CD4-positive, alpha-beta T cell treated with Interleukin-6 for 4 hours (primary cell): Measurements from ENCODE around the gene VSIR.

ENCODE experiments used
- DNase-seq: peaks from one replicate; pipeline ENCODE4 v3.0.0-alpha.2; 2020; ENCODE audit warnings: mixed read lengths

The VSIR gene

DNA sequence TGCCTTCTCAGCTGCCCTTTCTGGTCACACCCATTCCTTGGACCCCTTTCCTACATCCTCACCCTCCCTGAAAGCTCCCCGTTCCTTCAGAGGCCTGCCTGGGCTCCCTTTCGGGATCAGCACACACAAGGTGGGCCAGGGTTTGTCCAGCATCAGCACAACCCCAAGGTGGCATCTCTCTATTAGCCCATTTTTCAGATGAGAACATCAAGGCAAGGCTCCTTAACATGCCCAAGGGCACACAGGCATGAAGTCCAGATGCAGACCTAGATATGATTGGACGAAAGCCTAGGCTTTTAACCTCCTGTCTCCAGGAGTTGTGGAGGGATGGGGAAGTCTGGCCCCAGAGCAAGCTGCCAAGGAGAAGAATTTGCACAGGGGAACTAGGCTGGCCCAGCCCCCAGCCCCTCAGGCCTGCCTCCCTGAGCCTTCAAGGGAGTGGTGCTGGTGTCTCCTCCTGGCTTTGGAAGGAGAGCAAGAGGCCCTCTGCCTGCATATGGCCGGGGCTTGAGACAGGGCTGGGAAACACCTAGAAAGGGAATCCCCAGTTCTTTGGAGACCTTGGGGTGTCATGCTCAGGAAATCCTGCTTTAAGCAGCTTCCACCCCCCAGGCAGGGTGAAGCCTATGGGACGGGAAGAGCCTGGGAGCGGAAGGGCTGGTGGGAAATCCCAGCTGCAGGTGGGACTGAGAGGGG, 9.0 kb upstream of the VSIR start:
- DNase-seq, result no peak

DNA sequence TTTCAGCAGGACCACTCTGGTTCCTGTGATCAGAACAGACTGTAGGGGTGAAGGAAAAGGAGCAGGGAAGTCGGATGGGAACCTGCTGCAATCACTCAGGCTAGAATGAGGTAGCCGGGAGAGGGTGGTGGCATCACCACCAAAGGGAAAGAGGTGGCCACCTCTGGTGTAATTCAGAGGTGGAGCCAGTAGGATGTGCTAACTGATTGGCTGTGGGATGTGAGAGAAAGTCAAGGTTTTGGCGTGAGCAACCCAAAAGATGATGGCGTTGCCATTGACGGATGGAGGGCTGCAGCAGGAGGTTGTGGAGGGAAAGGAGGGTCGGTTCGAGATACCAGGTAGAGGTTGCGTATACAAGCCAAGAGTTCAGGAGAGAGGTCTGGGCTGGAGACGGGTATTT, 7.4 kb upstream of the VSIR start:
- DNase-seq, result no peak

DNA sequence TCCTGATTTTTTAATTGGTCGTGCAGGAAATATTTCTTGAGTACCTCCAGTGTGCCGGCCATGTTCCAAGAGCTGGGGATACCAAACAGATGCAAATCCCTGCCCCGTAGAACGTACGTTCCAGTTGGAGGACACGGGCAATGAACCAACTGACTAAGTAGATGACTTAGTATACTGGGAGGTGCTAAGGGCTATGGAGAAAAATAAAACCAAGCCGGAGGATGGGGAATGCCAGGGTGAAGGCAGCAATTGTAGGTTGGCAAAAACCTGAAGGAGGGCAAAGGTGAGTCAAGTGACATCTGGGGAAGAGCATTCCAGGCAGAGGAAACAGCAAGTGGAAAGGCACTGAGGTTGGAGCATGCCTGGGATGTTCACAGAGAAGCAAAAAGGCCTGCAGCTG, 6.8 kb upstream of the VSIR start:
- DNase-seq, result no peak

DNA sequence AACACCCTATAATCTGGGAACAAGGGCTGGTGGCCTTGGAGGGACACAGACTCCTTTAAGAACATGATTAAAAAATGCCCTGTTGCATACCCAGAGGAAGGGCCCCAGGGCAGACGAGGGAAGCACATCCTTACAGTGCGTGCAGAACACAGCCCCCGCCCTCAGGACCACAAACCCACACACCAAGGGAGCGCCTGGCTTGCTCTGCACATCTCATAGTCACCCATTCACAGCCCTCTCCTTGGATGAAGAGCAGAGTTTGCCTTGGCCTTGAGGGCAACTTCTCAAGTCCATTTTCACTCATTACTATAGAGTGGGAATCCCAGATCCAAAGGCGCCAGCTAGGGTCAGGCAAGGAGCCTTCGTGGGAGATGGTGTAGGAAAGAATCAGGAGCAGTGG, 6.3 kb upstream of the VSIR start:
- DNase-seq, result no peak

DNA sequence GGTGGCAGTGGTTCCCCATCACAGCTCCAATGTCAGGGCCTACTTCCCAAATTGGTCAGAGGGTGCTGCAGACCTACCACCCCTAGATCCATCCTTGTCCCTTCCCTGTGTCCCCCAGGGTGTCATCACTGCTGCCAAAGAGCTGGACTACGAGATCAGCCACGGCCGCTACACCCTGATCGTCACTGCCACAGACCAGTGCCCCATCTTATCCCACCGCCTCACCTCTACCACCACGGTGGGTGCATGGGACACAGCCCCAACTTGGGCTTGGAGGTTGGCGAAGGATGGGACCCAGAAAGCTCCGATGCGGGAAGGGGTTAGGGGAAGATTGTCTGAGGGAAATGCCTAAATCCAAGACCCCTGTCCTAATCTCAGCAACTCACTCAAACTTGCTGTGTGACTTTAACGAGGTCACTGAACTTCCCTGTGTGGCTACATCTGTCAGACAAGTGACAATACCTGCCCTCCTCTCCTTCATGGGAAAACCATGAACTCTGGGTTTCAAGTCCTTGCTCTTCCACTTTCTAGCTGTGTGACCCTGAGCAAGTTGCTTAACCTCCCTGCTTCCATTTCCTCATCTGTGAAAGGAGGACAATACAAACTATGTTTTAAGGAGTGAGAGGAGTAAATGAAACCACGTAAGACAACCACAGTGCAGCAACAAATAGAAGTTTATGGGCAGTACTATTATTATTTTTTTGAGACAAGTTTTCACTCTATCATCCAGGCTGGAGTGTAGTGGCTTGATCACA, 4.9 kb upstream of the VSIR start:
- DNase-seq, result no peak

DNA sequence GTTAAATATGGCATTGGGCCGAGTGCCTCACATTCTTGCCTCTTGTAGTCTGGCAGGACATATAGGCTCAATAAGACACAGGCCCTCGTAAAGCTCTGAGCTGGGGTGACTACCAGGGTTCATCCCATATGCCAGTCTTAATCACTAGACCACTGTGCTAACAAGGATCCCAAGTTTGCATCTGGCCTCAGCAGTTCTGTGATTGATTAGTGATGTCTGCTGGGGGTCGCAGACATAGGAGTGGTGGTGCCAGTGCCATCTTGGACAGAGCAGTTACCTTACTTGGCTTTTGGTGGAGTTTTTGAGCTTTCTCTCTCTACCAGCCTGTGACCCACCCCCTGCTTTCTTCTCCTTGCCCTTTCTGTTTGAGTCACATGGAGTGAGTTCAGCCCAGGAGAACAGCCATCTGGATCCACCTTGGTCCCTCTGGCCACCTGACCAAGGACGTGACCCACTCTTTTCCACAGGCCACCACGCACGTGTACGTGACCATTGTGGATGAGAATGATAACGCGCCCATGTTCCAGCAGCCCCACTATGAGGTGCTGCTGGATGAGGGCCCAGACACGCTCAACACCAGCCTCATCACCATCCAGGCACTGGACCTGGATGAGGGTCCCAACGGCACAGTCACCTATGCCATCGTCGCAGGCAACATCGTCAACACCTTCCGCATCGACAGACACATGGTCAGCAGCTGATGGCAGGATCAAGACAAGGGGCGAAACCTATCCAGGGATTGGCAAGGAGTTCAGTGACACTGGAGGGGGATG, 4.1 kb upstream of the VSIR start:
- no peak for DNase-seq

DNA sequence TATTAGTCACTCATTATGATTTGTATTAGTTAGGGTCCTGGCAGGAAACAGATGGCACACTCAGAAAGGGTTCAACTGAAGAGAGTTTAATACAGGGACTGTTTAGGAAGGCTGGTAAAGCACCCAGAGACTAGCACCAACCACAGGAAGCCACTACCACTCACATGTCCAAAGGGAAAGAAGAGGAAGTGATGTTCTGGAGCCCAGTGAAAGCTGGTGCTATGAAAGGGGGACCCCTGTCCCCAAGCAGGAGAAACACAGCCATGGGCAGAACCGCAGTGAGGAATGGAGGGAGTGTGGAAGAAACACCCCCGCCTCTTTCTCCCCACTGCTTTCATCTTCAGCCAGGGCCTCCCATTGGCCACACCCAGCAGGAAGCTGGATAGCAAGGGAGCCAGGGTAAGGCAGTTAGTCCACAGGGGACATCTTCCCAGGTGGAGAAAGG, 3.2 kb upstream of the VSIR start:
- DNase-seq, result no peak

DNA sequence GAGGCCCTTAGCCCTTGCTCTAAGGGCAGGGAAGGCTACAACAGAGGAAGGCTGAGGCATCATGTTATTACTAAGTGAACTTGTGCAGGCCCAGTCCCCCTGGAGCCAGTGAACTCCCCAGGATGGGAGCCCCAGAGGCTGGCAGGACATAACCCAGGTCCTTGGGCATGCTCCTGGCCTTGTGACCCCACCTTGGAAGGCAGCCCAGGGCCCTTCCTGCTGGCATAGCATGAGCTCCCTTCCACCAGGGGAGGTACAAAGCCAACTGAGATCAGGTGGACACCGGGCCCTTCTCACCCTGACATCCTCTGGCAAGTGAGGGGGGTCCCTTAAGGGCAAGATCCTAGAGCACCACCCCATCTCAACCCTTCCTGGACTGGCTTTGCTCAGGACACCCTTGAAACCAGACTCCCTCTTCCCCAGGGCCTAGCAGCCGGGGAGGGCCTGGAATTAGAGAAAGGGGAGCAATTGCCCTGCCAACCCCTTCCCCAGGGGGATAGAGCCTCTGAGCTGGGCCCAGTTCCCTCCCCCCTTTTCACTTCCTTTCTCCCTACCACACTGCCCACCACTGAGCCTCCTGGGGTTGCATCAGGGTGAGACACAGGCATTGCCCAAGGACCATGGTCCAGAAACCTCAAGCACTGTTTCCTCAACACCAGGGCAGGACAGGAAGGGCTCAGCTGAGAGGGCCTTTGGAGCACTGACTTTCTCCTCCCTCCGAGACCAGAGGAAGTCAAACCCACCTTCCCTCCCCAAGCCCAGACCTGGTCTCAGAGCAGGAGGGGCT, 1.8 kb upstream of the VSIR start:
- DNase-seq, result no peak

DNA sequence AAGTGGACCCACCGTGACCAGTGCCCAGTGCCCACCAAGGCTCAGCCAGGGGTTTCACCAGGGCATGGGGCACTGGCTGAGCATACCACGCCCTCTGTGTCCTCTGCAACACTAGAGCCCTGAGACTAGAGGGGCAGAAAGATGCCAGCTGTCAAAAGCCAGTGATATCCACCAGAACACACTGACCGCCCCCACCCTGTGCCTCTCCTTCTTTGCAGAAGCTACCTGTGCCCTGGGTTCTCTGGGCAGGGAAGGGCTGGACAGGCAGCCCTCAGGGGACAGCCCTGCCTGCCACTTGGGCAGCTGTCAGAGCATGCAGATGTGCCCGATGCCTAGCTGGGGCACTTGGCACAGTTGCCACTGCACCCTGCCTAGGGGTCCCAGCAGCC, 494 bp downstream of the VSIR start:
- DNase-seq, result no peak

DNA sequence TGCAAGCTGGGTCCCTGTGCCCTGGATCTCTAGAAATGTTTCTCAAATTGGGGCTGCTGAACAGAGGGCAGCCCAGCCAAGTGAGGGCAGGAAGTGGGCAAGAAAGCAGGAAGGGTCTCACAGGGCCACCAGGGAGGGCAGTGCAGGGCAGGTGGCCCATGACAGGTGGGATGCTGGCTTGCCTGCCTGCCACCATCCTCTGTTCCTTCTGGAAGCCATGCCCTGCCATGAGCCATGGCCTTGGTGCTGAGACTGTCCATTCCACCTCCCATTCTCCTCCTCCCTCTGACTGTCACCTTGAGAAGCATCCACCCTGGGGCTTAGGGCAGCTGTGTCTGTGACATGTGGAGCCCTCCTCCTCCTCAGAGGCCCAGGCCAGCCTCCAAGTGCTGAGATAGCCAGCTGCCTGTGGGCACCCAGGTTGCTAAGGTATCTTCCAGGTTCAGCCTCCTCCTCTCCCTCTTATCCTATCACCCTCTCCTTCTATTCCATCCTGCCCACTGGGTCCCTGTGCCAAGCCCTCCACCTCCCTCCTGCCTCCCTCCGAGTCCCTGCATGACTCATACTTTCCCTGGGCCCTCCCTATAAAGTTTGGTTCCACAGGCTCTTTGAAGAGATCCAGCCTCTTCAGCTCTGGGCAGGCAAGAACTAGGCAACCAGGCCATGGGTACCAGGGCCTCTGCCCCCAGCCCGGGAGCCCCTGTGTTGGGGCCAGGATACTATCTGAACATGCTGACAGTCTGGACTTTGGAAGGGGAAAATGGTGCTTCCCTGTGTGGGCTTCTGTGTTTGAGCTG, 1.3 kb downstream of the VSIR start:
- peak; percentile 33 for DNase-seq

DNA sequence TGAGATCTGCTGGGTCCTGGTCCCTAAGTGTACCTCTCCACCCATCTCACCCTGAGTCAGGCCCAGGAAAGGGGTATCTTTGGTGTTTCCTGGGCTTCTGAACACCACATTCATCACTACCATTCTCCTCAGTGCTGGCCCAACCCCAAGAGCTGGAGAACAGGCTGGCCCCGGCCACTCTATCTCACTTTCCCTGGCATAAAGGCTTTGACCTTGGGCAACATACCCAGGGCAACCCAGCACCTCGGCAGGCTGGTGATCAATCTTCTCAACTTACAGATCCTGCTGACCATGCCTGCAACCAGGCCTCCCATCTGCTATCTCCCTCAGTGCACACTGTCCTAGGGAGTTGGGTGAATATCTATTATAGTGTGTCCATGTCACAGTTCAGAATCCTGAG, 2.1 kb downstream of the VSIR start:
- DNase-seq, result no peak

DNA sequence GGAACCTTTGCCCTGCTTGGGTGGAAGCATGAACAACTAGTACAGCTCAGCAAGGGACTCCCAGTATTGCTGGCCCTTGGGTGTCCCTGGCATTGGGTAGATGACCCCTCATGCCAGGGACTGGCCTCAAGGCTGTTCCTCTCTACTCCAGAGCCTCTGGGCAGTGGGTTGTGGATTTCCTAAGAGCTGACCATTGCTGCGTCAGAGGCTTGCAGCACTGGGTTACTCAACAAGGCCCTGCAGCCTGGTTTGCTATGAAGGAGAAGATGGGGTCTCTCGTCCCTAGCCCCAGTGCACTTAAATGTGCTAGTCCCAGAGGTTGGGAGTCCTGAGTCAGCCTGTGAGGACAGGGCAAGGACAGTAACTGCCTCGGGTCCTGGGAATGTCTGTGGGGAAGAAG, 2.5 kb downstream of the VSIR start:
- DNase-seq, result no peak

DNA sequence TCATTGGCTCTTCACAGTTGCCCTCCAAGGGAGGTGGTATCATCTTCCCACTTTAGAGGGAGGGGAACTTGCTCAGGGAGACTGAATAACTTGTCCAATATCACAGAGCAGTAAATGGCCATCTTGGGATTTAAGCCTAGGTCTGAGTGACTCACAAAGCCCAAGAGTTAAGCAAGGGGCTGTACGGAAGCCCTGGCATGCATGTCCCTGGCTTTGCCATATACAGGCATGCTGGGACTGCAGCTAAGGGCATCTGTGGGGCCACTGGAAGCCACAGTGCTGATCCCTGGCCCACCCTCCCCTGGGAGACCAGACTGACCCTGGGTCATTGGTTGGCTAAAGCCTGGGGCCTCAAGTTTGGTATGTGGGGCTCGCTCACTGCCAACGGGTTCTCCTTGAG, 3.1 kb downstream of the VSIR start:
- DNase-seq, result no peak

DNA sequence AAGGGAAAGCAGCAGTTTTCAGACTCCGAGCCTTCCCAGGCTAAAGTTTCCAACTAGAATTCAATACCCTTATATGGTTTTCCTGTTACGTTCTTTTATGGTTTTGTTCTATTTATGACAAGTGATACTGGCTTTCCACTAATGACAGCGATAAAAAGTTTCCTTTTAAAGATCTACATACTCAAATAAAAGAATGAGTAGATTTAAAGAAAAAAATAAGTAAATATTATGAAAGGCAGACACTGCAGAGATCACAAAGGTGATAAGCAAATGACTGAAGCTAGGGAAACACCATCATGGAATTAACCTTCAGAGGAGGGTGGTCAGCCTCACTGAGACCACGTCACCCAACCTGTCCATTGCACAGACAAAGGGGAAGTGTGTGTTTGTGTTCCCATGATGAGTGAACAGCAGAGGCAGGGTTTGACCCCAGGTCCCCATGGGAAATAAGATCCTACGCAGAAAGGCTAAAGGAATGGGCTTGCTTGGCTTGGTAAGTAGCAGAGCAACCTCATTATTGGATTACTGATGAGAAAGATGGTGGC, 4.0 kb downstream of the VSIR start:
- DNase-seq, result no peak

DNA sequence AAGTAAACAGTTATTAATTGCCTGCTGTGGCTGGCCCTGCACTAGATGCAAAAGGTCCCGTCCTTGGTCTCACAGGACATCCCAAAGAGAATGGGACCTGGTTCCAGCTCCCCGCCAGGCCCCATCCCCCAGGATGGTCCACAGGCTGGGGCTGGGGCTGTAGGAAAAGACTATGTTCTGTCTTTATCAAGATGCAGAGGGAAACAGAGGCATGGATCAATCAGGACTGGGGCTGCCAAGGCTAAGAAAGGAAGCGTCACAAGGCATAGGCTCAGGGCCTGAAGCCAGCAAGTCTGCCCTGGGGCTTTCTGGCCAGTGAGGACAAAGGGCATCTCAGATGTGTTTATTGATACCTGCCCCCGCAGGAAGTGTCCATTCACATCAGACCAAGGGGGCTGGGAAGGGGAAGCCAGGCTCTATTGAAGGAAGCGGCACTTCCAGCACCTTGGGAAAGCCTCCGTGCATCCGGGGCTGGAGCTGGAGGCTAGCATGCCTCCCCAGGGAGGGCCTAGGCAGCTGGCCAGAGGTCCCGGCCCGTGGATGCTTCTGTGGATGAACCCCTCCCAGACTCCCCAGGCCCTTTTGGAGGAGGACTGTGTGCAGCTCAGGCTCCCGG, 5.8 kb downstream of the VSIR start:
- no peak for DNase-seq

DNA sequence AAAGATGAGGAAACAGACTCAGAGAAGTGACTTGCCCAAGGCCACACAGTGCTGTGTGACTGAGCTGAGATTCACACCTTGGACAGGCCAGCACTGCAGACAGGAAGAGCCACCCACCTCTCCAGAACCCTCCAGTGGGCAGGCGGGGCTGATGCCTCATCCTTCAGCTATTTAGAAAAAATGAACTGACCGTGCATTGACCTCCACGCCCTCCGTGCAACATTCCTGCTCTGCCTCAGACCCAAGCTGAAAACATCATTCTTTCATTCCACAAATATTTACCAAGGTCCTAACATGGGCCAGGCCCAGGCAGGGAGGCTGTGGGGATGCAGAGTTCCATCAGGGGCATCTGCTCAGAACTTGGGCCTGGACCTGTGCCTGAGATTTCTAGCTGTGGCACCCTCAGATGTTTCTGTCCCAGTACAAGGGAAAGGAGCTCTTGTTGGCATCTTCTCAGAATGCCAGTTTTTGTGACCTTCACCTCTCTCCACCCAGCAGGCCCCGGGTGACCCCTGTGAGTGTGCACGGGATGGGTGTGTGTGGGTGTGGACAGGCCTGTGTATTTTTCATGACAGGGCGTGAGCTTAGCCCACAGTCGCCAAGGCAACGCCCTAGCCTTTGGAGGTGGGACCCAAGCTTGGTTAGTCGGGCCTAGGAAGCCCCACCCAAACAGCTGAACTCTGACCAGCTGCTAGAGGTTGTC, 6.5 kb downstream of the VSIR start:
- DNase-seq, result no peak

DNA sequence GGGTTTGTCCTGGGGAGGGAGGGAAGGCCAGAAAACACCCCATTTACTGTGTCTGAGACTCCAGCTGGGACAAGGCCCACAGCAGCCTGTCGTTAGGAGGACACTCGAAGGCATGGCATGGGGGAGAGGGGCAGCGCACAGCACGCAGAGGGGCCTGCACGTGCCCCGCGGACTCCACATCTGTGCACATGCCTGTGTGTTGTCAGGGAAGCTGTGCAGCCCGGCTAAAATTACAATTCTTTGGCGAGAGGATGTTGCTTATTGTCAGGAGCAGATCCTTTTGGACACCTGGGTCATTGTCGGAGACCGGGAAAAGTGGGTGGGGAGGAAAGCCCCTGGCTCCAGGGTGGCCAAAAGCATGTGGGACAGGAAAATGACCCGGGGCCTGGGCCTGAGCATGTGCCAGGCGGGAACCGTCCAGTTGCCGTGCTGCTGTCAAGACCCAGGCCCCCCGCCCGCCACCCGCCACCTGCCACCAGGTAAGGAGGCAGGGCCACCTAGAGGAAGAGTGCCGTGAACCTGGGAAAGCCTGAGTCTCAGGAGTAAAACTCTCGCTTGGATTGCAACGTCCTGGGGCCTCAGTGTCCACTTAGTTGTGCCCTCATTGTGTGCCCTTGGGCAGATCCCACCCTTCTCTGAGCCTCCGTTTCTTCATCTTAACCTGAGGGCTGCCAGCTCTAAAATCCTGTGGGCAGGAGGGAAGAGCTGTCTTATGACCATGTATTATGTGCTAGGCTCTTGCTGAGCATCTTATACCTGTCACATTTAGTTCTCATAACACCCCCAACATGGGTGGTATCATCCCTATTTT, 7.2 kb downstream of the VSIR start:
- no peak for DNase-seq

DNA sequence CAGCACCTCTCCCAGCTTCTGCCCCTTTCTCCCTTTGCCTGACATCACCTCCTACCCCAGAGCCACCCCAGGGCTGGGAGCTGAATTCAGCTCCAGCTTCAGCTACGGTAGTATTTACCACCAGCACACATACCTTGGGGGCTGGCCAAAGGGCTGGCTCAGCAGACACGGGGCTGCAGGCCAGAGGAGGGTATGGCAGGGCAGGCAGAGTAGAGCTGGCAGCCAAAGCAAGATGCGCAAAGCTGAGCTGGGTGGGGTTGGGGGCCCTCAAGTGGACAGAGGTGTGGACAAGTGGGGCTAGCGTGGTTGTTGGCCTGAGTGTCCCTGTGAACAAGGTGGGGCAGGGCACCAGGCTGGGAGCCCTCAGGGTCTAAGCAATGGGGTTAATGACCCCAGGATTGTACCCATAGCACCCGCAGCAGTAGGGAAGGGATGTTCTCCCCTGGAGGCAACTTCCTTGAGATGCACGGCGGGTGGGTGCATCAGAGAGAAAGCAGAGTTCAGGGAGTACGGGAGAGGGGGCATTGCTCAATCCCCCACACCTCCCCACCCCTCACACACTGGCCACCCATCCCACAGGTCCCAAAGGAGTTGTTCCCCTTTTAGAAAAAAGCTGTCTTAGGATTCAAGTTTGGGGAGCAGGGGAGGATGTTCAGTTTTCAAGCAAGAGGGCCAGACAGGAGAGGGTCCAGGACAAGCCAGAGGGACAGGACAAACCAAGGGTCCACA, 8.0 kb downstream of the VSIR start:
- no peak for DNase-seq
